HG03469 (cell line): ENCODE results near the gene KIF26A.
"Not testable (repeated sequence)": the region's sequence is repeated elsewhere in the genome, so short reads cannot be mapped to it uniquely, and the experiment has no call there.

ENCODE experiments used
- ATAC-seq: cut with Tn5 transposase; IDR thresholded peaks from one replicate; pipeline ENCODE4 v1.9.1; 2021; ENCODE audit warnings: mild to moderate bottlenecking, moderate library complexity, moderate number of reproducible peaks; ENCODE audit not compliant: unreplicated experiment

Gene KIF26A

GRCh38 chr14:104220215-104221070, 82.1 kb downstream of the KIF26A start:
- no peak for ATAC-seq

- ATAC-seq = no peak
Measured at GRCh38 chr14:104221071-104221625, 82.8 kb downstream of the KIF26A start.

GRCh38 chr14:104221636-104222369, 83.4 kb downstream of the KIF26A start:
- ATAC-seq = no peak

GRCh38 chr14:104222396-104223036, 84.1 kb downstream of the KIF26A start:
- ATAC-seq = no peak

GRCh38 chr14:104223101-104224041, 85.0 kb downstream of the KIF26A start:
- no peak for ATAC-seq

- no peak for ATAC-seq
Measured at GRCh38 chr14:104224131-104224505, 85.7 kb downstream of the KIF26A start.

GRCh38 chr14:104224506-104225277, 86.3 kb downstream of the KIF26A start:
- no peak for ATAC-seq

- not testable (repeated sequence) for ATAC-seq
Measured at GRCh38 chr14:104225278-104226190, 87.1 kb downstream of the KIF26A start.

- ATAC-seq = no peak
Measured at GRCh38 chr14:104226421-104227383, 88.3 kb downstream of the KIF26A start.

GRCh38 chr14:104227806-104228205, 89.4 kb downstream of the KIF26A start:
- no peak for ATAC-seq

GRCh38 chr14:104228221-104228620, 89.8 kb downstream of the KIF26A start:
- ATAC-seq = no peak

- no peak for ATAC-seq
Measured at GRCh38 chr14:104228716-104229533, 90.5 kb downstream of the KIF26A start.

- no peak for ATAC-seq
Measured at GRCh38 chr14:104229534-104230055, 91.2 kb downstream of the KIF26A start.

- no peak for ATAC-seq
Measured at GRCh38 chr14:104230119-104230815, 91.9 kb downstream of the KIF26A start.
